Germinal center (tissue), 1 donor: ENCODE results near the gene ITIH5.
"Not testable (repeated sequence)": the region's sequence is repeated elsewhere in the genome, so short reads cannot be mapped to it uniquely, and the experiment has no call there.

Experiments used
- DNase-seq: peaks from one replicate; pipeline ENCODE4 v3.0.0; 2012; ENCODE audit warnings: mixed read lengths, low spot score

The ITIH5 gene

DNA sequence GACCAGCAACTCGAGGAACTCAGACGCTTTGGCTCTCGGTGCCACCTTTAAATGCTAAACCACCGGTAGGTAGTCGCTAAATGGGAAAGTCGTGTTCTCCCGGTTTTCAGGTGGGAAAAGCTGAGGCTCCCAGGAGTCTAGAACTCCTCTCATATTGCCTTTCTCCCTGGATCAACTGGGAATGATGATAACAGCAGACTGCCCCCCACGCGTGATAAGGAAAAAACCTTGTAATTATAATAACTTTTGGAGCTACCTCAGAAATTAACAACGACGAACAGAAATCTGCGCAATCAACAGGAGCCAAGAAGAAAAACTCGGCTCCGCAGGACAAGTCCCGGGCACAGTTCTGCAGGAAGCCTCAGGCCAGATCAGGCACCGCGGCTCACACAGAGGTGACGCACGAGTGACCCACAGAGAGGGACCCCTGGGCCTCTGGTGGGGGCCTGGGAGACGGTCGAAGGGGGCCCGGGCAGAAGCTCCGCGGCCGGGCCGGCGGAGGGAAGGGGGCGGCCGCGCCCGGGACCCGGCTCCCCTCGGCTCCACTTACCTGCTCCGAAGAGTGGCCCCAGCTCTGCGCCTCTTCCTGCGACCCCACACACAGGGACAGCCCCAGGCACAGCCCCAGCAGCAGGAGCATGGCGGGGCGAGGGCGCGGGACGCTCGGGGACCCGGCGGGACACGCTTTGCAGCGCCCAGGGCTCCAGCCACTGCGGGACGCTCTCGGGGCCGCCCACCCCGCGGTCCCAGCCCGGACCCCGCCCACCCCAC, at the start of gene ITIH5:
ITIH5 (minus strand) TSS at position 714 of the 771 bp plus-strand sequence; CDS start at position 640, 74 bp downstream.
- no peak for DNase-seq

DNA sequence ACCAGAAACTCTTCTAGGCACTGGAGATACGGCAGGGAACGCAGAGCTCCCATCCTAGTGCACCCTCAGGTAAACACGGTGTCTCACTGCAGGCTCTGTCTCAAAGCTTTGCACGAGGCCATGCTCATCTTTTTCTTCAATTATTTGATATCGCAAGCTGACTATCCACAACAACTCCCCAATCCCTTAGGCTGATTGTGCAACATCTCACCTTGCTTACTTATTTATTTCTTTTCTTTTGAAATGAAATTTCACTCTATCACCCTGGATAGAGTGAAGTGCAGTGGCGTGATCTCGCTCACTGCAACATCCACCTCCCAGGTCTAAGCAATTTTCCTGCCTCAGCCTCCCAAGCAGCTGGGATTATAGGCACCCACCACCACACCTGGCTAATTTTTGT, 48.7 kb upstream of the ITIH5 start:
- no peak for DNase-seq

DNA sequence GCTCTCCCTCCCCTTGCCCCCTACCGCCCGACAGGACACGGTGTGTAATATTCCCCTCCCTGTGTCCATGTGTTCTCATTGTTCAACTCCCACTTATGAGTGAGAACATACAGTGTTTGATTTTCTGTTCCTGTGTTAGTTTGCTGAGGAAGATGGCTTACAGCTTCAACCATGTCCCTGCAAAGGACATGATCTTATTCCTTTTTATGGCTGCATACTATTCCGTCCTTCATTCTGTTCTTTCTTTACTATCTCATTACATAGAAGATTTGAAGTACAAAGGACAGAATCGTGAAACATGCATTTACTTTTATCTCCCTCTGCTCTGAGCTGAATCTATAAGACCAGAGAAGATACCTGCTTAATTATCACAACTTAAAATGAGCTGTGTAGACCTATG, 44.3 kb upstream of the ITIH5 start:
- DNase-seq, result not testable (repeated sequence)

DNA sequence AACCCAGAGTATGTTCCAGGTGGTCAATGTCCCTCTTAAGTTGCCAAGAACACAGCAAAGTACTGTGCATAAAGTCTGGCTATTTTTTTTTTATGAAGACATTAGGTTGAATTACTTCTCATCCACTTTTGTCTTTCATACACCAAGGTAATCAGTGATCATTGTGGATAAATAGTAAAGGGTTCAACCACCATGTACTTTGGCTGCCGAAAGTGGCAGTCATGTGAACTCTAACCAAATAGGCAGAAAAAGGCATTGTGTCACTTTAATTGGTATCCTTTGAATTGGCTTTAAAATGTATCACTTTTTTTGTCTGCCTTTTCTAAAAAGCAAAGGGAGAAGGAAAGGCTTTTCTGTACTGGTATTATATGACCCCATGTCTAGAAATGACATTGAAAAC, 43.7 kb upstream of the ITIH5 start:
- DNase-seq, result no peak

DNA sequence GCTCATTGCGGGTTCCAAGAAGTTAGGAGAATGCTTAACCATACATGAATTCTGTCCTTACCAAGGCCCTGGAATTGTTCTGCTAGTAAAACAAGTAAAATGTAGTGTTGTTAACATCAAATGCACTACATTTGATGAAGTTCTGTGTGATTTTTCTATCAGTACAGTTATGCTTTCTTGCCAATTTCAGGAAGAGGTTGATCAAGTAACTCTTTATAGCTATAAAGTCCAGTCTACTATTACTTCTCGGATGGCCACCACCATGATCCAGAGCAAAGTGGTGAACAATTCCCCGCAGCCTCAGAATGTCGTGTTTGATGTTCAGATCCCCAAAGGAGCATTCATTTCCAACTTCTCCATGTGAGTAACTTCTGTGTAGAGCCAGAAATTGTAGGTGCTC, 42.1 kb upstream of the ITIH5 start:
- DNase-seq, result no peak

DNA sequence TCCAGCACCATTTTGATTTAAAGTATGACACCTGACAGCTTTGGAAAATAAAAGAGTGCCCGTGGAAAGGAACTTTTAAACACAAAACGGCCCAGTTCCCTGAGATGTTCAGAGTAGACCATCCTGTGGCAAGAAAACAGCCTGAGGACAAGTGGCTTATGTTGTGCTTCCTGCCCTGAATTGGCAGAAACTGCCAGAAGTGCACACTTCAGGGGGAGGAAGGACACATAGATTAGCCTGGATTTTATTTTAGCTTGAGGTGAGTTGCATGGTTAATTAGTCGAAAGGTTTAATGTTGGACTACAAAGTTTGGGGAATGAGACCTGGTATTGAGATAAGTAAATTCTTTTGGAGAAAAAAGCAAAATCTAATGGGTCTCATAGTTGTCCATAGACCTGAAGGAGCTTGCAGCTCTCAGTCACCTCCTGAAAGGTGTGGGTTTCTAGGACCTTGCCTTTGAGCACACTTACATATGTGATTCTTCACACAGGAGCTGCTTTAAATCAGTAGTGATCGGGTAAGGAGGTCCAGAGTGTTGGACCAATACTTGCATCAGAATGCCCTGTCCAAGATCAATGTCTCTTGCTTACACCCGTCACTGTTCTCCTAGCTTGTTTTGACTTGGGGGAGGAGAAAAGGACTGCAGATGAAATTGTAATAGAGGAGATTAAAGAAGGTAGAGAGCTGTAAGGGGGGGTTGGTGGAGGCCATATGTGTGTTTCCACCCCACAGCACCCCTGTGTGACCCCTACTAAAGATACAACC, 41.3 kb upstream of the ITIH5 start:
- no peak for DNase-seq

DNA sequence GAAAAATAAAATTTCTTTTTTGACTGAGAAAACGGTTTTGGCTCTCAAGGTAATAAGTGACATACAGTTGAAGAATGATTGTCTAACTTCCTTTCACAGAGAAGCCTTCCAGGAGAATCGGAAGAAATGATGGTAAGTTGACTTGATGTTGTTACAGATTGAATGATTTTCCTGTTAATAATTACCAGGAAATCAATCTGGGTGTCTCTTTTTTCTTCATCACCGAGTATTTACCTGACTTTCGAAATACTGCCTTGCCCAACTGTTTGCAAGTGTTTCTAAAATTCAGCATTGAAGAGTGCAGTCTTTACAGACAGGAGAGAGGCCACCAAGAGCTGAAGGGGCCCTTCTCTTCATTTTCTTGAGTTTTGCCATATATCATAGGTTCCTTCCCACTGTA, 40.3 kb upstream of the ITIH5 start:
- DNase-seq, result no peak

DNA sequence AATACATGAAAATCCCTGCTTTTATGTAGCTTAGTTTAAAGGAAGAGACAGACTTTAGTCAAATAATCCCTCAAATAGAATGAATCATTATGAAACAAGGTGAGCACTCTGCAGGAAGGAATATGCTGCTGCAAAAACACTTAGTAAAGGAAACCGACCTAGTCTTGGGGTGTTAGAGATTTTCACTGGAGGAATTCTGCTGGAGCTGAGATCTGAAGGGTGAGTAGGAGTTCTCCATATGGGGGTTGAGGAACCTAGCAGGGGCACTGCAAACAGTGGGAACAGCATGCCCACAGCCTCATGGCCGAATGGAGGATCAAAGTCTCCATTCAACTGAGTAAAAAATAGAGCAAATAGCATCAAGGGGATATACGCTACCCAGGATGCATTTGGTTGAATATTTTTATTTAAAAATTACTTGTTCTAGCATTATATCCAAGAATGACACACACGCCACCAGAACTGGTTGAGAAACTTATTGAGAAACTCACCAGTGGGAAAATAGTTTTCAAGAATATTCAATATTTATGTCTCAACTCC, 39.8 kb upstream of the ITIH5 start:
- DNase-seq, result no peak

DNA sequence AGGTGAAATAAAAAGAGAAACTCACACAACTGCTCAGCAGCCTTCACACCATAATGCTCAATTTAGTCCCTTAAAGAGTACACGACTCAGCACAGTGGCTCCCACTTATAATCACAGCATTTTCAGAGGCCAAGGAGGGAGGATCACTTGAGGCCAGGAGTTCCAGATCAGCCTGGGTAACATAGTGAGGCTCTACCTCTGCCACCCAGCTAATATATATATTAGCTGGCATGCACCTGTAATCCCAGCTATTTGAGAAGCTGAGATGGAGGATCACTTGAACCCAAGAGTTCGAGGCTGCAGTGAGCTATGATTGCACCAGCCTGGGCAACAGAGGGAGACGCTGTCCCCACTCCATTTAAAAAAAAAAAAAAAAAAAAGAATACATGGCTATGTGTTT, 38.6 kb upstream of the ITIH5 start:
- DNase-seq, result no peak

DNA sequence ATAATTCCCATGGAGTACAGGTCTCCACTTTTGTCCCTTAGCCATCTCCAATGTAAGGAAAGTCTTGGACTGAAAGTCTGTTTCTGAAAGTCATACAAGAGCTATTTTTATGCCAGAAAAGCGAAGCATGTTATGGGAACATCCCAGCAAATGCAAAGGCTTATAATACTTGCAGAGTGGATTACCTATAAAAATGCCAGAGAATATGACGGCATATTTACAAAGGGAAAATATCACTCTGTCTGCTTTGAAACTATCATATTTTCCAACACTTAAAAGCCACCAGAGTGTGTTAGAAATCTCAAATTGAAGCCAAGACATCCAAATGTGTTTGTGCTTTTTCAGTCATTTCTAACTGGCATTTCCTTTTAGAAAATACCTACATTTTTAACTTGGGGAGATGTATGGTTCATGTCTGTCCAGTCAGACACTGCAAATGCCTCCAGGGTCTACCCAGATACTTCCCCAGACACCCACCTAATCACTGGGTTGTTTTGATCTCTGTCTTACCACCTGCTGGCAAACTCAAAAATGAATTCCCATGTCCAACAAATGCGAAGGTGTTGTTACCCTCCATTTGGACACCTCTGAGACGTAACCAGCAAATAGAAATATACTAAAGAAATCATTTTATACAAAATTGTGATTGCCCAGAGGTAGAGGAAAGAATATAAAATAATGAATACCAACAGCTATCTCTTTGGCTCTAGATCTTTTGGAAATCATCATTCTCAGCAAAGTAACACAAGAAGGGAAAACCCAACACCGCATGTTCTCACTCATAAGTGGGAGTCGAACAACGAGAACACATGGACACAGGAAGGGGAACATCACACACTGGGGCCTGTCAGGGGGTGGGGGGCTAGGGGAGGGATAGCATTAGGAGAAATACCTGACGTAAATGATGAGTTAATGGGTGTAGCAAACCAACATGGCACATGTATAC, 37.6 kb upstream of the ITIH5 start:
- DNase-seq, result no peak

DNA sequence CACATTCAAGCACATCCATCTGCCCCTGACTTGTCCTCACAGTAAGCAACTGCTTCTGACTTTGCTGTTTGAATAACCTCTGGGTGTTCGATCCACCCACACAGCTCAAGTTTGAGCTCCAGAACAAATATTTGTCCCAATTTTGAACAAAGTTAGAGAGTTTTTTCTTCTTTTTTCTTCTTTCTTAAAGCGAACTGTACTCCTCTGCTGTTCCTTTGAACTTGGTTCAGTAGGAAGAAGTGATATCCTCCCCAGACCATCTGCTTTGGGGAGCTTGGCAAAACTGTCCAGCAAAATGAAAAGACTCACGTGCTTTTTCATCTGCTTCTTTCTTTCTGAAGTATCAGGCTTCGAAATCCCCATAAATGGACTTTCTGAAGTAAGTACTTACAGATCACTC, 36.4 kb upstream of the ITIH5 start, which contains the start of gene ITIH2:
ITIH2 (plus strand) TSS at position 177 of the 400 bp plus-strand sequence; CDS start at position 296, 119 bp downstream.
- DNase-seq, result no peak

DNA sequence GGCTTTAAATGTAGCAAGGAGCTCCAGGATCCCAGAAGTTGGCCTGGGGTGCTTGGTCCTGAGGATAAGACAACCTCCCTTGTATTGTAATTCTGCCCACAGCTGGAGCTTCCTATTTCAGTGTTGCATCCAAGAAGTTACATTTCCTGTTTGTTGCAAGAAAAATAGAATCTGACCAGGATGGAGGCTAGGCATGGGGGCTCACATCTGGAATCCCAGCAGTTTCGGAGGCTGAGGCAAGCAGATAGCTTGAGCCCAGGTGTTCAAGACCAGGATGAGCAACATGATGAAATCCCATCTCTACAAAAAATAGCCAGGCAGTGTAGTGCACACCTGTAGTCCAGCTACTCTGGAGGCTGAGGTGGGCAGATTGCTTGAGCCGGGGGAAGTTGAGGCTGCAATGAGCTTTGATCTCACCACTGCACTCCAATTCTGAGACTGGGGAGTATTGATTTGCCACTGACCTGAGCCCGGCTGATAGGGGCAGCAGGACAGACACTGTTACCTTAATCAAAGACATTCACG, 35.6 kb upstream of the ITIH5 start:
- no peak for DNase-seq

DNA sequence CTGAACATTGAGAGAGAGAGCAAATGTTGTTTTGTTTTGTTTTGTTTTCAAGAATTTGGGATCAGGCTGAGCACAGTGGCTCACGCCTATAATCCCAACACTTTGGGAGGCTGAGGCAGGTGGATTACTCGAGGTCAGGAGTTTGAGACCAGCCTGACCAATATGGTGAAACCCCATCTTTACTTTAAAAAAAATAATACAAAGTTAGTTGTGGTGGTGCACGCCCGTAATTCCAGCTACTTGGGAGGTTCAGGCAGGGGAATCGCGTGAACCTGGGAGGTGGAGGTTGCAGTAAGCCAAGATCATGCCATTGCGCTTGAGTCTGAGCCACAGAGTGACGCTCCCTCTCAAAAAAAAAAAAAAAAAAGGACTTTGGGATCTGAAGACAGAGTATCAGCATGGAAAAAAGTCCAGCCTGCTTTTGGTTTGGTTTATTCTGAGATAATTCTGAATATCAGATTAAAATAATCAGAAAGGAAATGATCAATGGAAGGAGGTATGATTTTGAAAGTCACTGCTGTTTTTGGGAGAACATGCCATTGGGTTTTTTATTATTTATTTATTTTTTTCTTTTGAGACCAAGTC, 34.5 kb upstream of the ITIH5 start:
- DNase-seq, result no peak

DNA sequence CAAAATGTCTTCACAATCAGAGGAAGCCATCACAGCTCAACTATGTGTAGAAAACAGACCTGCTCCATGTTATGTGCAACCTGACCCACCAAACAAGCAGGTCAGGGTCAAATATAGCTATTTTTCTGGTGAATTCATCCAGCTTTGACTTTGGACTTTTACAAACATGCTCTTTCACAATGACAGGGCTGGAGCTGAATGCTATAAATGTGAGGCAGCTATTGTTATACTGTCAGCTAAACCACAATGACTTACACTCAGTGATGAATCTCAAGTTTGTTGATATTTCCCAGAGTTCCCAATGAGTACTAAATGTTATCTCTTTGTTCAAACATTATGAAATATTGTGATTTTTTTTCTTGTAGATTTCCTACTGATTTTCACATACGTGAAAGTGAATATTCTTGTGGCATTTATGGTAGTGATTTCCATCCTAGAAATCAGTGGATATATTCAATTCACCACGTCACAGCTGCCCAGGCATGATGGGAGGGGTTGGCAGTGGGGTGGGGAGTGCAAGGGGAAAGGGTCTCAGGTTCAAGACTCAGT, 33.9 kb upstream of the ITIH5 start:
- no peak for DNase-seq

DNA sequence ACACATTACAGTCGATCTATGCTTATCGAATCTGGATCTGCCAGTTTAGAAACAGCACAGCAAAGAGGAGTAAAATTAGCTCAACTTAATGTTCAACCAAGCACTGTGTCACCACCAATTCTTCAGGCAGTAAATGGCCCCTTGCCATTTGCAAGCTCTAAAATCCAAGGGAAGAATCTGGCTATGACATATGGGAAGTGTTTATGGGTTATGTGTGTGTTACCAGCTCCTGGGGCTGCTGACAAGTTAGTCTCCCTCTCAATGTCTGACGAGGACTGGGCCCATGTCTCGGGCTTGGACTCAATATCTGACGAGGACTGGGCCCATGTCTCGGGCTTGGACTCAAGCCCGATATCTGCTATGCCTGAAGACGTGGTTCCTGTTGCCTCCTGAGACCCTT, 30.7 kb upstream of the ITIH5 start:
- no peak for DNase-seq

DNA sequence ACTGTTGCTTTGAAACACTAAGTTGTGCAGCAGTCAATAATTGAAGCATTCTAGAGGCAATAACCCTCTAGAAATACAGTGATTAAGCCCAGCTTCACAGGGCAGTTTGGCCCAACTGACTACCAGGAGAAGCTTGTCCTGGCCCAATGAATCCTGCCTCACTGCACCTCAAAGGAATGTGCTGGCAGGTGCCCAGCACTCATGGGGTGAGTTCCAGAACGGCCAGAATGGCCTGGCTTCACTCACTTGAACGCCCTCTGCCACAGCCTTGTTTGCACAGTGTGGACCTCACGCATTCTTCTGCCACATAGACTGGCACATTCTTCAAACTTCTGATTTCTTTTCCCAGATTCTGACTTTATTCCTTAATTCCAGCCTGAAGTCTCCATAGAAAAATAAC, 29.8 kb upstream of the ITIH5 start:
- DNase-seq, result no peak

DNA sequence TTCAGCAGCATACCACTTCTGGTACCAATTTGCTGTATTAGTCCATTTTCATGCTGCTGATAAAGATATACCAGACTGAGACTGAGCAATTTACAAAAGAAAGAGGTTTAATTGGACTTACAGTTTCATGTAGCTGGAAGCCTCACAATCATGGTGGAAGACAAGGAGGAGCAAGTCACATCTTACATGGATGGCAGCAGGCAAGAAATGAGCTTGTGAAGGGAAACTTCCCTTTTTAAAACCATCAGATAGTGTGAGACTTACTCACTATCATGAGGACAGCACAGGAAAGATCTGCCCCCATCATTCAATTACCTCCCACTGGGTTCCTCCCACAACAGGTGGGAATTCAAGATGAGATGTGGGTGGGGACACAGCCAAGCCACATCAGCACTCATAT, 26.4 kb upstream of the ITIH5 start:
- not testable (repeated sequence) for DNase-seq

DNA sequence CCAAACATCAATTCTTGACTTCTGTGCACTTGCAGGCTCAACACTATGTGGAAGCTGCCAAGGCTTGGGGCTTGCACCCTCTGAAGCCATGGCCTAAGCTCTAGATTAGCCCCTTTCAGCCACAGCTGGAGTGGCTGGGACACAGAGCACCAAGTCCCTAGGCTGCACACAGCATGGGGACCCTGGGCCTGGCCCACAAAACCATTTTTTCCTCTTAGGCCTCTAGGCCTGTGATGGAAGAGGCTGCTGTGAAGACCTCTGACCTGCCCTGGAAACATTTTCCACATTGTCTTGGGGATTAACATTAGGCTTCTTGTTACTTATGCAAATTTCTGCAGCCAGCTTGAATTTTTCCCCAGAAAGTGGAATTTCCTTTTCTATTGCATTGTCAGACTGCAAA, 25.6 kb upstream of the ITIH5 start:
- DNase-seq, result not testable (repeated sequence)

DNA sequence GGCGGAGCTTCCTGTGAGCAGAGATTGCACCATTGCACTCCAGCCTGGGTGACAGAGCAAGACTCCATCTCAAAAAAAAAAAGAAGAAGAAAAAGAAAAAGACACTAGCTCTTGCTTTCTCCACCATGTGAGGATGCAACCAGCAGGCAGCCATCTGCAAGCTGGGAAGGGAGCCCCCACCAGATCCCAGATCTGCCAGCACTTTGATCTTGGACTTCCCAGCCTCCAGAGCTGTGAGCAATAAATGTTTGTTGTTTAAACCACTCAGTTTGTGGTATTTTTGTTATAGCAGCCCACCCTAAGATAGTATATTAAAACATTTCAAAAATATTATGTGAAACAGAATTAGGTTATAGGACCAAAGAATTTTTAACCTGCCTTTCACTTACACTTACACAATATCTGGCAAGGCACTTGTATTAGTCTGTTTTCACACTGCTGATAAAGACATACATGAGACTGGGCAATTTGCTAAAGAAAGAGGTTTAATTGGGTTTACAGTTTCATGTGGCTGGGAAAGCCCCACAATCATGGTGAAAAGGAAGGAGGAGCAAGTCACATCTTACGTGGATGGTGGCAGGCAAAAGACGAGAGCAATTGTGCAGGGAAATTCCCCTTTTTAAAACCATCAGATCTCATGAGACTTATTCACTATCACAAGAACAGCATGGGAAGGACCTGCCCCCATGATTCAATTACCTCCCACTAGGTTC, 24.3 kb upstream of the ITIH5 start:
- DNase-seq, result not testable (repeated sequence)

DNA sequence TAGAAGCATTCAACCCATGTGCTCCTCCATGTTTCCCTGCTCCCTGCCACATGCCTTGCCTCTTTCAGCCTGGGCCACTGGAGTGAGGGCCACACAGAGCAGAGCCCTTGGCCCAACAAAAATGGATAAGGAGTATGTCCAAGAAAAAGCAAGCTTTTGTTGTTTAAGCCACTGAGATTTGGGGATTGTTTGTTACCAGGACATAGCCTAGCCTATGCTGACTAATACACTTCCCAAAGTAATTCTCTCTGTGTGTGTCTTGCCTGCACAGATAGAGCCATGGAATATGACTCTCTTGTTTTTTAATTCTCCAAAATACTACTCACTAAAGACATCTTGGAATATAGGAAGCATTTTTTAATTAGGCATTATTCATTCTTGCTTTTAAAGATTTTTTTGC, 22.8 kb upstream of the ITIH5 start:
- DNase-seq, result no peak
